ENCODE results near the gene CCIN.
"Not testable (repeated sequence)": the region's sequence is repeated elsewhere in the genome, so short reads cannot be mapped to it uniquely, and the experiment has no call there.

Gene CCIN

GRCh38 chr9:36126016-36126730, 43.0 kb upstream of the CCIN start:
- no peak for DNase-seq (ENCODE audit: low read depth)
- TF ChIP-seq CTCF (conservative IDR thresholded peaks at IDR 0.05; ENCODE audit: low read depth, low read length): no peak

GRCh38 chr9:36127652-36128244, 41.4 kb upstream of the CCIN start:
- no peak overlapping the region for H3K4me3 ChIP-seq (ENCODE audit: low read length)
- no peak for TF ChIP-seq CTCF (conservative IDR thresholded peaks at IDR 0.05; ENCODE audit: low read depth, low read length)
- no peak for DNase-seq (ENCODE audit: low read depth)

More at GRCh38 chr9:36126016-36126730, 43.0 kb upstream of the CCIN start:
- H3K4me3 ChIP-seq (ENCODE audit: low read length): no peak overlapping the region

- no peak for DNase-seq (ENCODE audit: low read depth)
- TF ChIP-seq CTCF (conservative IDR thresholded peaks at IDR 0.05; ENCODE audit: low read depth, low read length): no peak
- no peak overlapping the region for H3K4me3 ChIP-seq (ENCODE audit: low read length)
Observed at GRCh38 chr9:36128349-36128748, 40.8 kb upstream of the CCIN start.

- DNase-seq (ENCODE audit: low read depth): no peak
- TF ChIP-seq CTCF (conservative IDR thresholded peaks at IDR 0.05; ENCODE audit: low read depth, low read length): no peak
- H3K4me3 ChIP-seq (ENCODE audit: low read length): no peak overlapping the region
Observed at GRCh38 chr9:36129139-36129538, 40.0 kb upstream of the CCIN start.

GRCh38 chr9:36131666-36132065, 37.5 kb upstream of the CCIN start:
- H3K4me3 ChIP-seq (ENCODE audit: low read length); DNase-seq (ENCODE audit: low read depth): not testable (repeated sequence)

GRCh38 chr9:36132086-36132485, 37.1 kb upstream of the CCIN start:
- H3K4me3 ChIP-seq (ENCODE audit: low read length): no peak overlapping the region
- no peak for DNase-seq (ENCODE audit: low read depth)
- no peak for TF ChIP-seq CTCF (conservative IDR thresholded peaks at IDR 0.05; ENCODE audit: low read depth, low read length)

GRCh38 chr9:36134761-36135505, 34.3 kb upstream of the CCIN start:
- no peak for DNase-seq (ENCODE audit: low read depth)
- TF ChIP-seq CTCF (conservative IDR thresholded peaks at IDR 0.05; ENCODE audit: low read depth, low read length): no peak
- no peak overlapping the region for H3K4me3 ChIP-seq (ENCODE audit: low read length)

Measured in retinal pigment epithelial cell (primary cell).